H9 (cell line): Measurements from ENCODE around the gene UXT. TPM values are rescaled to one million over a fixed set of nuclear protein-coding genes. Genes with fewer than 3 reads are reported as not detected.

Source experiments
- DNase-seq: peaks from one replicate; pipeline ENCODE4 v3.0.0-alpha.2; 2017
- H2AFZ ChIP-seq: one replicate; pipeline ENCODE4 v1.6.1; 2013; ENCODE audit warnings: mild to moderate bottlenecking, low read length, control low read depth, moderate library complexity
- H2AK5ac ChIP-seq: 2 replicates; pipeline ENCODE4 v1.6.1; 2013; ENCODE audit warnings: low read length, control low read depth, mixed read lengths; ENCODE audit not compliant: insufficient read length
- H2BK120ac ChIP-seq: one replicate; pipeline ENCODE4 v1.6.1; 2013; ENCODE audit warnings: low read depth, mild to moderate bottlenecking, low read length, control low read depth, inconsistent platforms; ENCODE audit not compliant: poor library complexity, severe bottlenecking
- H2BK12ac ChIP-seq: 2 replicates; pipeline ENCODE4 v1.6.1; 2013; ENCODE audit warnings: low read length, control low read depth, mixed read lengths, low read depth; ENCODE audit not compliant: insufficient read length
- H2BK15ac ChIP-seq: 2 replicates; pipeline ENCODE4 v1.6.1; 2013; ENCODE audit warnings: low read depth, low read length, control low read depth
- H2BK20ac ChIP-seq: one replicate; pipeline ENCODE4 v1.6.1; 2013; ENCODE audit warnings: low read depth, mild to moderate bottlenecking, low read length, control low read depth, inconsistent platforms; ENCODE audit not compliant: poor library complexity, severe bottlenecking
- H2BK5ac ChIP-seq: 2 replicates; pipeline ENCODE4 v1.6.1; 2013; ENCODE audit warnings: low read length, control low read depth, mixed read lengths; ENCODE audit not compliant: insufficient read length
- H3K14ac ChIP-seq: 2 replicates; pipeline ENCODE4 v1.6.1; 2013; ENCODE audit warnings: low read length, control low read depth; ENCODE audit not compliant: insufficient read depth
- H3K18ac ChIP-seq: 2 replicates; pipeline ENCODE4 v1.6.1; 2013; ENCODE audit warnings: low read depth, mild to moderate bottlenecking, mixed read lengths, low read length, control low read depth; ENCODE audit not compliant: insufficient read length
- H3K23ac ChIP-seq: 2 replicates; pipeline ENCODE4 v1.6.1; 2013; ENCODE audit warnings: low read length, control low read depth, mixed read lengths, low read depth; ENCODE audit not compliant: insufficient read length
- H3K23me2 ChIP-seq: 2 replicates; pipeline ENCODE4 v1.6.1; 2013; ENCODE audit warnings: low read depth, mild to moderate bottlenecking, mixed read lengths, low read length, control low read depth; ENCODE audit not compliant: insufficient read length, poor library complexity, severe bottlenecking
- H3K27ac ChIP-seq: 2 replicates; pipeline ENCODE4 v1.5.1; 2013; ENCODE audit warnings: low read length, control low read depth, mixed read lengths, low read depth; ENCODE audit not compliant: insufficient read length
- H3K27me3 ChIP-seq: 2 replicates; pipeline ENCODE4 v1.6.1; 2013; ENCODE audit warnings: low read length, control low read depth, inconsistent platforms; ENCODE audit not compliant: insufficient read depth
- H3K4ac ChIP-seq: 2 replicates; pipeline ENCODE4 v1.6.1; 2013; ENCODE audit warnings: low read depth, mild to moderate bottlenecking, control low read depth, inconsistent platforms, low read length, moderate library complexity
- H3K4me1 ChIP-seq: 2 replicates; pipeline ENCODE4 v1.6.1; 2013; ENCODE audit warnings: low read length, control low read depth, inconsistent platforms; ENCODE audit not compliant: insufficient read depth
- H3K4me2 ChIP-seq: 2 replicates; pipeline ENCODE4 v1.6.1; 2013; ENCODE audit warnings: low read length, control low read depth, mixed read lengths; ENCODE audit not compliant: insufficient read length, insufficient read depth
- H3K56ac ChIP-seq: 2 replicates; pipeline ENCODE4 v1.6.1; 2013; ENCODE audit warnings: low read depth, mild to moderate bottlenecking, mixed read lengths, low read length, control low read depth; ENCODE audit not compliant: insufficient read length
- H3K79me1 ChIP-seq: 2 replicates; pipeline ENCODE4 v1.6.1; 2013; ENCODE audit warnings: low read depth, mild to moderate bottlenecking, moderate library complexity, low read length, control low read depth, inconsistent platforms; ENCODE audit not compliant: insufficient read depth, poor library complexity, severe bottlenecking
- H3K79me2 ChIP-seq: 2 replicates; pipeline ENCODE4 v1.6.1; 2013; ENCODE audit warnings: low read length, control low read depth, inconsistent platforms; ENCODE audit not compliant: insufficient read depth
- H3K9ac ChIP-seq: 2 replicates; pipeline ENCODE4 v1.6.1; 2013; ENCODE audit warnings: low read length, control low read depth, mixed read lengths; ENCODE audit not compliant: insufficient read length; ENCODE audit errors: extremely low read depth
- H3K9me3 ChIP-seq: one replicate; pipeline ENCODE4 v1.6.1; 2013; ENCODE audit warnings: low read depth, low read length, inconsistent platforms; ENCODE audit not compliant: control insufficient read depth
- H3T11ph ChIP-seq: one replicate; pipeline ENCODE4 v1.6.1; 2013; ENCODE audit warnings: mild to moderate bottlenecking, low read length, control low read depth, inconsistent platforms
- H4K20me1 ChIP-seq: one replicate; pipeline ENCODE4 v1.6.1; 2013; ENCODE audit not compliant: control insufficient read depth, insufficient read length, insufficient read depth
- H4K5ac ChIP-seq: 2 replicates; pipeline ENCODE4 v1.6.1; 2013; ENCODE audit warnings: low read depth, mild to moderate bottlenecking, mixed read lengths, low read length, control low read depth; ENCODE audit not compliant: insufficient read length
- H4K8ac ChIP-seq: replicated peaks from 2 replicates; pipeline ENCODE4 v1.6.1; 2013; ENCODE audit warnings: low read length, control low read depth, mixed read lengths, low read depth; ENCODE audit not compliant: insufficient read length
- H4K91ac ChIP-seq: 2 replicates; pipeline ENCODE4 v1.6.1; 2013; ENCODE audit warnings: low read depth, mild to moderate bottlenecking, moderate library complexity, mixed read lengths, low read length, control low read depth; ENCODE audit not compliant: insufficient read length
- H3K27ac Mint-ChIP-seq, 3 experiments: 2 replicates in 2 of 3; 3 replicates in 1 of 3; pipeline ENCODE4 v1.8.0; 2020 to 2021; ENCODE audit warnings: mixed read lengths in 3 of 3, mild to moderate bottlenecking in 1 of 3, moderate library complexity in 1 of 3
- H3K27me3 Mint-ChIP-seq: 2 replicates; pipeline ENCODE4 v1.8.0; 2021; ENCODE audit warnings: low read depth, mild to moderate bottlenecking, moderate library complexity, mixed read lengths
- H3K36me3 Mint-ChIP-seq, 3 experiments: 2 replicates in 2 of 3; 3 replicates in 1 of 3; pipeline ENCODE4 v1.8.0; 2020 to 2021; ENCODE audit warnings: low read depth in 3 of 3, mixed read lengths in 3 of 3; ENCODE audit not compliant: insufficient read depth in 1 of 3
- H3K4me1 Mint-ChIP-seq, 2 experiments: 2 replicates each; pipeline ENCODE4 v1.8.0; 2020; ENCODE audit warnings: mixed read lengths in 2 of 2
- H3K4me3 Mint-ChIP-seq, 2 experiments: 2 replicates in 1 of 2; 3 replicates in 1 of 2; pipeline ENCODE4 v1.8.0; 2020 to 2021; ENCODE audit warnings: mild to moderate bottlenecking in 2 of 2, mixed read lengths in 2 of 2, moderate library complexity in 1 of 2
- H3K9me3 Mint-ChIP-seq, 2 experiments: 2 replicates in 1 of 2; 3 replicates in 1 of 2; pipeline ENCODE4 v1.8.0; 2020; ENCODE audit warnings: mild to moderate bottlenecking in 2 of 2, mixed read lengths in 2 of 2, moderate library complexity in 1 of 2
- WGBS: extraction: QIAGEN DNeasy Blood & Tissue Kit; methylation state at CpG from one replicate; pipeline ENCODE4 v1.1.7; 2013; ENCODE audit warnings: missing lambda C conversion rate, low lambda C conversion rate, mixed read lengths; ENCODE audit not compliant: insufficient read length; ENCODE audit errors: extremely low coverage; 5-methylcytosine and 5-hydroxymethylcytosine counted together
- total RNA-seq: library from RNA; stranded (reverse); gene quantifications from 2 replicates; pipeline ENCODE4 v1.2.1, GENCODE V29; 2021
- TF ChIP-seq, protein P1 (sequence below): fragments of 200-600 bp; sonication (generic); conservative IDR thresholded peaks from 3 replicates; pipeline ENCODE4 v1.8.0; 2021; ENCODE audit warnings: antibody characterized with exemption, mild to moderate bottlenecking

The UXT gene
- total RNA-seq, 1 experiment from 2014 or later: 95.1 TPM

GRCh38 chrX:47637546-47638195, 21.3 kb downstream of the UXT start:
- Histone ChIP-seq H3K23ac (no peak overlapping the region), H4K8ac (no peak overlapping the region), H3K56ac (no peak overlapping the region), H3K27ac (no peak overlapping the region), H3K9ac (no peak overlapping the region), H2BK15ac (no peak overlapping the region), H3K23me2 (no peaks in the 10 kb centered on the region), H3K79me1 (no peaks in the 10 kb centered on the region), H4K91ac (no peak overlapping the region), H2BK20ac (no peak overlapping the region), H2AK5ac (no peak overlapping the region), H3K4me1 (no peaks in the 10 kb centered on the region; the same call in 1 of the 2 replicates), H3K4me2 (no peak overlapping the region), H2BK12ac (no peak overlapping the region), H2AFZ (no peak overlapping the region), H4K20me1 (no peaks in the 10 kb centered on the region), H3K18ac (no peak overlapping the region), H2BK120ac (no peak overlapping the region), H3K9me3 (peaks cover 44% of the 10 kb centered on the region), H3K4ac (no peak overlapping the region), H3K14ac (no peak overlapping the region), H2BK5ac (no peak overlapping the region), H3K79me2 (no peaks in the 10 kb centered on the region), H3T11ph (no peak overlapping the region), H3K27me3 (no peaks in the 10 kb centered on the region), H4K5ac (no peak overlapping the region)
- Mint-ChIP-seq H3K27me3 (no peaks in the 10 kb centered on the region; the same call in 1 of the 2 replicates), H3K4me1 (peaks cover 0 to 12% of the 10 kb centered on the region in 2 experiments; a peak in 2 of 4 replicates), H3K9me3 (peaks cover 61 to 70% of the 10 kb centered on the region in 2 experiments), H3K36me3 (peaks cover 58 to 62% (median 58%) of the 10 kb centered on the region in 3 experiments), H3K27ac (no peak overlapping the region; a peak in 1 of 7 replicates), H3K4me3 (no peak overlapping the region; a peak in 2 of 5 replicates)
- TF ChIP-seq, protein P1, sequence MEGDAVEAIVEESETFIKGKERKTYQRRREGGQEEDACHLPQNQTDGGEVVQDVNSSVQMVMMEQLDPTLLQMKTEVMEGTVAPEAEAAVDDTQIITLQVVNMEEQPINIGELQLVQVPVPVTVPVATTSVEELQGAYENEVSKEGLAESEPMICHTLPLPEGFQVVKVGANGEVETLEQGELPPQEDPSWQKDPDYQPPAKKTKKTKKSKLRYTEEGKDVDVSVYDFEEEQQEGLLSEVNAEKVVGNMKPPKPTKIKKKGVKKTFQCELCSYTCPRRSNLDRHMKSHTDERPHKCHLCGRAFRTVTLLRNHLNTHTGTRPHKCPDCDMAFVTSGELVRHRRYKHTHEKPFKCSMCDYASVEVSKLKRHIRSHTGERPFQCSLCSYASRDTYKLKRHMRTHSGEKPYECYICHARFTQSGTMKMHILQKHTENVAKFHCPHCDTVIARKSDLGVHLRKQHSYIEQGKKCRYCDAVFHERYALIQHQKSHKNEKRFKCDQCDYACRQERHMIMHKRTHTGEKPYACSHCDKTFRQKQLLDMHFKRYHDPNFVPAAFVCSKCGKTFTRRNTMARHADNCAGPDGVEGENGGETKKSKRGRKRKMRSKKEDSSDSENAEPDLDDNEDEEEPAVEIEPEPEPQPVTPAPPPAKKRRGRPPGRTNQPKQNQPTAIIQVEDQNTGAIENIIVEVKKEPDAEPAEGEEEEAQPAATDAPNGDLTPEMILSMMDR: no peak
- WGBS: no CpG with 5 or more reads among the region's 31 CpGs
- peak; percentile 91 for DNase-seq
